Measurements from ENCODE around the gene EFHD1. TPM values are rescaled to one million over a fixed set of nuclear protein-coding genes. Genes with fewer than 3 reads are reported as not detected.

The EFHD1 gene
- total and polyA plus RNA-seq, 9 of the 15 experiments (the other 6 are each of a cell fraction or from before 2014, with no cell fraction given), result 0.66 to 9.1 (median 2.0) TPM

- TF ChIP-seq ARID4B (CRISPR knock-in tag; IDR thresholded peaks at IDR 0.05) (no peak), TEAD2 (tag; IDR thresholded peaks at IDR 0.05) (no peak), MCM7 (IDR thresholded peaks at IDR 0.05) (no peak), SPI1 (IDR thresholded peaks at IDR 0.05; ENCODE audit: borderline replicate concordance, low read depth, low read length) (no peak), MYBL2 (IDR thresholded peaks at IDR 0.05; ENCODE audit: low read depth) (no peak), MYBL2 (CRISPR knock-in tag; IDR thresholded peaks at IDR 0.05; ENCODE audit: borderline replicate concordance) (no peak), HDAC6 (IDR thresholded peaks at IDR 0.05; ENCODE audit: low read depth, low read length) (no peak), ZNF76 (CRISPR knock-in tag; IDR thresholded peaks at IDR 0.05; ENCODE audit: borderline replicate concordance) (no peak), CCNT2 (IDR thresholded peaks at IDR 0.05; ENCODE audit: borderline replicate concordance, extremely low read depth, insufficient read length, low read depth, low read length) (no peak), NFIX (CRISPR knock-in tag; IDR thresholded peaks at IDR 0.05; ENCODE audit: low read depth) (no peak), CEBPB (tag; IDR thresholded peaks at IDR 0.05) (peak; percentile 51; the same call in 1 of the 2 replicates), FOXP1 (CRISPR knock-in tag; IDR thresholded peaks at IDR 0.05) (no peak), ZNF212 (CRISPR knock-in tag; IDR thresholded peaks at IDR 0.05) (no peak), POLR3A (IDR thresholded peaks at IDR 0.05; ENCODE audit: borderline replicate concordance, extremely low read depth, insufficient read depth, insufficient read length) (no peak), FOXJ2 (tag; IDR thresholded peaks at IDR 0.05) (no peak), HNRNPLL (IDR thresholded peaks at IDR 0.05; ENCODE audit: low read depth, low read length, poor library complexity, severe bottlenecking) (no peak), ZNF584 (CRISPR knock-in tag; IDR thresholded peaks at IDR 0.05; ENCODE audit: low read depth) (no peak), ZNF586 (CRISPR knock-in tag; conservative IDR thresholded peaks at IDR 0.05) (no peak), PTBP1 (IDR thresholded peaks at IDR 0.05; ENCODE audit: low read depth, low read length) (no peak), POLR2A (conservative IDR thresholded peaks at IDR 0.05) (no peak), HMBOX1 (IDR thresholded peaks at IDR 0.05) (peak; percentile 21; the same call in 1 of the 2 replicates)
- TF ChIP-seq, protein P1, sequence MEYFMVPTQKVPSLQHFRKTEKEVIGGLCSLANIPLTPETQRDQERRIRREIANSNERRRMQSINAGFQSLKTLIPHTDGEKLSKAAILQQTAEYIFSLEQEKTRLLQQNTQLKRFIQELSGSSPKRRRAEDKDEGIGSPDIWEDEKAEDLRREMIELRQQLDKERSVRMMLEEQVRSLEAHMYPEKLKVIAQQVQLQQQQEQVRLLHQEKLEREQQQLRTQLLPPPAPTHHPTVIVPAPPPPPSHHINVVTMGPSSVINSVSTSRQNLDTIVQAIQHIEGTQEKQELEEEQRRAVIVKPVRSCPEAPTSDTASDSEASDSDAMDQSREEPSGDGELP (CRISPR knock-in tag; IDR thresholded peaks at IDR 0.05; ENCODE audit: borderline replicate concordance), result no peak
Observed at GRCh38 chr2:232658217-232658785, 24.9 kb downstream of the EFHD1 start (continued).

All from K562 (cell line).